Peyer's patch (tissue), 4 donors: ENCODE measurements around the gene GEMIN5.

ENCODE experiments used
- POLR2A ChIP-seq, 2 donors: fragments of 450-650 bp; IDR thresholded peaks; one replicate each; pipeline ENCODE4 v1.5.1; 2017; ENCODE audit warnings: antibody characterized with exemption in 2 of 2, mild to moderate bottlenecking in 2 of 2, moderate library complexity in 2 of 2
- TF ChIP-seq, protein P1 (sequence below), 6 experiments: fragments of 450-650 bp in 4 of 6; fragments of 200-600 bp in 2 of 6; sonication (generic) in 1 of 6; IDR thresholded peaks; one replicate each; pipeline ENCODE4 v1.5.1; 2017 to 2019; ENCODE audit warnings: antibody characterized with exemption in 6 of 6, mild to moderate bottlenecking in 3 of 6, moderate library complexity in 1 of 6

DNA sequence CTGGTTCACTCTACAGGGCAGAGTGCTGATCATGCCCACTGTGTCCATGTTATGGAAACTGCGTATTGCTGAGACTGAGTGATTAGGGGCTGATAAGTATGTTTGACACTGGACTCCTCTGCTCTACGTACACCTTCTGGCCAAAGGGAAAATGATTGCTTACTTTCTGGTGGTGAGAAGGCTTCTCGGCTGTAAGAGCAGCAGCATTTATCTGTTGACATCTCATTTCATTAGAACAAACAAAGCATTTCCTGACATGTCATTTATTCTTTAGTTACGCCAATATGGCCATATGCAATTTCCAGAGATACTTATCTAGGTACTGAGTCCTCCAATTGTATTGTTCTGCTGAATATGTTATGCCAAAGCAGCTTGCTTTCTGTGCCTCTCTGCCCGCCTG, 93.2 kb downstream of the GEMIN5 start:
- TF ChIP-seq, protein P1, sequence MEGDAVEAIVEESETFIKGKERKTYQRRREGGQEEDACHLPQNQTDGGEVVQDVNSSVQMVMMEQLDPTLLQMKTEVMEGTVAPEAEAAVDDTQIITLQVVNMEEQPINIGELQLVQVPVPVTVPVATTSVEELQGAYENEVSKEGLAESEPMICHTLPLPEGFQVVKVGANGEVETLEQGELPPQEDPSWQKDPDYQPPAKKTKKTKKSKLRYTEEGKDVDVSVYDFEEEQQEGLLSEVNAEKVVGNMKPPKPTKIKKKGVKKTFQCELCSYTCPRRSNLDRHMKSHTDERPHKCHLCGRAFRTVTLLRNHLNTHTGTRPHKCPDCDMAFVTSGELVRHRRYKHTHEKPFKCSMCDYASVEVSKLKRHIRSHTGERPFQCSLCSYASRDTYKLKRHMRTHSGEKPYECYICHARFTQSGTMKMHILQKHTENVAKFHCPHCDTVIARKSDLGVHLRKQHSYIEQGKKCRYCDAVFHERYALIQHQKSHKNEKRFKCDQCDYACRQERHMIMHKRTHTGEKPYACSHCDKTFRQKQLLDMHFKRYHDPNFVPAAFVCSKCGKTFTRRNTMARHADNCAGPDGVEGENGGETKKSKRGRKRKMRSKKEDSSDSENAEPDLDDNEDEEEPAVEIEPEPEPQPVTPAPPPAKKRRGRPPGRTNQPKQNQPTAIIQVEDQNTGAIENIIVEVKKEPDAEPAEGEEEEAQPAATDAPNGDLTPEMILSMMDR (IDR thresholded peaks at IDR 0.05) = no peak
- no peak for TF ChIP-seq POLR2A (IDR thresholded peaks at IDR 0.05)
